ENCODE measurements around the gene GFY.
A peak's percentile ranks its signal among the peaks of the same experiment; 100 is the strongest.

- no peak for TF ChIP-seq CTCF (IDR thresholded peaks at IDR 0.05; ENCODE audit: insufficient read depth, low read depth, low read length)
- TF ChIP-seq EZH2 (IDR thresholded peaks at IDR 0.05; ENCODE audit: insufficient read depth, low read length): peak; percentile 64
Measured at GRCh38 chr19:49441960-49442350, 16.8 kb downstream of the GFY start.

All from astrocyte (in vitro differentiated cells and primary cell).